HCT116 (cell line): ENCODE measurements around the gene ILDR2.

Source experiments
- EZH2 ChIP-seq: fragments of 200-600 bp; sonication (generic); IDR thresholded peaks from 2 replicates; pipeline ENCODE4 v1.6.1; 2017; ENCODE audit warnings: antibody characterized with exemption, mixed run types
- RAD21 ChIP-seq: IDR thresholded peaks from 2 replicates; pipeline ENCODE4 v1.6.1; 2012; ENCODE audit warnings: low read depth, mild to moderate bottlenecking
- TF ChIP-seq, protein P1 (sequence below), 3 experiments: fragments of 200-600 bp in 1 of 3; sonication (generic) in 1 of 3; IDR thresholded peaks in 2 of 3; conservative IDR thresholded peaks in 1 of 3; 2 replicates each; pipeline ENCODE4 v1.5.1; 2012 to 2017; ENCODE audit warnings: low read depth in 2 of 3, low read length in 2 of 3, antibody characterized with exemption in 1 of 3, borderline replicate concordance in 1 of 3, control low read depth in 1 of 3, mild to moderate bottlenecking in 1 of 3, mixed read lengths in 1 of 3, mixed run types in 1 of 3, moderate library complexity in 1 of 3; ENCODE audit not compliant: insufficient read depth in 1 of 3
- TF ChIP-seq, protein P2 (sequence below): IDR thresholded peaks from 2 replicates; pipeline ENCODE4 v1.6.1; 2012; ENCODE audit warnings: low read depth
- TF ChIP-seq, protein P3 (sequence below): IDR thresholded peaks from 2 replicates; pipeline ENCODE4 v1.6.1; 2012

DNA sequence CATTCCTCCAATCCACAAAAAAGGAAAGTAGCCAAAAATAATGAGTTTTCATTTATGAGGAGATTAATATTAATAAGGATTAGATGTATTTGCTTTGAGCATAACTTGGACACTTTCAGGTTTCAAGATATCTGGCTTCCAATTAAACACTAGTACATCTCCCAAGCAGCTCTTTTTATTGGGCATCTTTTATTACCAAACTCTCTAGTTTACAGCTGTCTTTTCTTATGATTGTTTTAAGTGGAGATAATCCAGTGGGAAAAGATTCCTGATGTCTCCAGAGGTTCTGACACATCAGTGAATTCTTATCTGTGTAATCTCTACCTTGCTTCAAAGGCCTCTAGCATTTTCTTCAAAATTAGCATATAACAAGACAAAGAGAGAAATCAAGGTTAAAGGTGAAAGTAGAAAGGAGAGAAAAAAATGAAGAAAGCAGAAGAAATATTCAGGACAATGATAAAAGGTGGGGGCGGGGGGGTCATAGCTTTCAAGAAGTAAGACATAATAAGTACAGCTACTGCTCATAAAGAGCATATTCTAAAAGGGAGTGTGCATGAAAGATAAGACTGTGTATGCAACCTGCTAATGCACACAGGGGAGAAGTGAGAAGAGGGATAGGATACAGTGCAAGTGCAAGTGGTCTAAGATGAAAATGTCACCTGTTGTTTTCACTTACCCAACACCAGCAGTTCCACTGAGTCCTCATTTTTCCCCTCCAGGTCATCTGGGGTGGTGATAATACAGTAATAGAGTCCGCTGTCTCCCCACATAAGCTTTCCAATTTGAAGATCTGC, 19.1 kb downstream of the ILDR2 start:
- TF ChIP-seq, protein P1, sequence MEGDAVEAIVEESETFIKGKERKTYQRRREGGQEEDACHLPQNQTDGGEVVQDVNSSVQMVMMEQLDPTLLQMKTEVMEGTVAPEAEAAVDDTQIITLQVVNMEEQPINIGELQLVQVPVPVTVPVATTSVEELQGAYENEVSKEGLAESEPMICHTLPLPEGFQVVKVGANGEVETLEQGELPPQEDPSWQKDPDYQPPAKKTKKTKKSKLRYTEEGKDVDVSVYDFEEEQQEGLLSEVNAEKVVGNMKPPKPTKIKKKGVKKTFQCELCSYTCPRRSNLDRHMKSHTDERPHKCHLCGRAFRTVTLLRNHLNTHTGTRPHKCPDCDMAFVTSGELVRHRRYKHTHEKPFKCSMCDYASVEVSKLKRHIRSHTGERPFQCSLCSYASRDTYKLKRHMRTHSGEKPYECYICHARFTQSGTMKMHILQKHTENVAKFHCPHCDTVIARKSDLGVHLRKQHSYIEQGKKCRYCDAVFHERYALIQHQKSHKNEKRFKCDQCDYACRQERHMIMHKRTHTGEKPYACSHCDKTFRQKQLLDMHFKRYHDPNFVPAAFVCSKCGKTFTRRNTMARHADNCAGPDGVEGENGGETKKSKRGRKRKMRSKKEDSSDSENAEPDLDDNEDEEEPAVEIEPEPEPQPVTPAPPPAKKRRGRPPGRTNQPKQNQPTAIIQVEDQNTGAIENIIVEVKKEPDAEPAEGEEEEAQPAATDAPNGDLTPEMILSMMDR (IDR thresholded peaks at IDR 0.05 in 2 of 3, conservative IDR thresholded peaks at IDR 0.05 in 1 of 3; ENCODE audit: borderline replicate concordance in 1 of 3, insufficient read depth in 1 of 3, low read depth in 2 of 3, low read length in 2 of 3) = no peak
- TF ChIP-seq, protein P2, sequence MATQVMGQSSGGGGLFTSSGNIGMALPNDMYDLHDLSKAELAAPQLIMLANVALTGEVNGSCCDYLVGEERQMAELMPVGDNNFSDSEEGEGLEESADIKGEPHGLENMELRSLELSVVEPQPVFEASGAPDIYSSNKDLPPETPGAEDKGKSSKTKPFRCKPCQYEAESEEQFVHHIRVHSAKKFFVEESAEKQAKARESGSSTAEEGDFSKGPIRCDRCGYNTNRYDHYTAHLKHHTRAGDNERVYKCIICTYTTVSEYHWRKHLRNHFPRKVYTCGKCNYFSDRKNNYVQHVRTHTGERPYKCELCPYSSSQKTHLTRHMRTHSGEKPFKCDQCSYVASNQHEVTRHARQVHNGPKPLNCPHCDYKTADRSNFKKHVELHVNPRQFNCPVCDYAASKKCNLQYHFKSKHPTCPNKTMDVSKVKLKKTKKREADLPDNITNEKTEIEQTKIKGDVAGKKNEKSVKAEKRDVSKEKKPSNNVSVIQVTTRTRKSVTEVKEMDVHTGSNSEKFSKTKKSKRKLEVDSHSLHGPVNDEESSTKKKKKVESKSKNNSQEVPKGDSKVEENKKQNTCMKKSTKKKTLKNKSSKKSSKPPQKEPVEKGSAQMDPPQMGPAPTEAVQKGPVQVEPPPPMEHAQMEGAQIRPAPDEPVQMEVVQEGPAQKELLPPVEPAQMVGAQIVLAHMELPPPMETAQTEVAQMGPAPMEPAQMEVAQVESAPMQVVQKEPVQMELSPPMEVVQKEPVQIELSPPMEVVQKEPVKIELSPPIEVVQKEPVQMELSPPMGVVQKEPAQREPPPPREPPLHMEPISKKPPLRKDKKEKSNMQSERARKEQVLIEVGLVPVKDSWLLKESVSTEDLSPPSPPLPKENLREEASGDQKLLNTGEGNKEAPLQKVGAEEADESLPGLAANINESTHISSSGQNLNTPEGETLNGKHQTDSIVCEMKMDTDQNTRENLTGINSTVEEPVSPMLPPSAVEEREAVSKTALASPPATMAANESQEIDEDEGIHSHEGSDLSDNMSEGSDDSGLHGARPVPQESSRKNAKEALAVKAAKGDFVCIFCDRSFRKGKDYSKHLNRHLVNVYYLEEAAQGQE = no peak
- TF ChIP-seq, protein P3, sequence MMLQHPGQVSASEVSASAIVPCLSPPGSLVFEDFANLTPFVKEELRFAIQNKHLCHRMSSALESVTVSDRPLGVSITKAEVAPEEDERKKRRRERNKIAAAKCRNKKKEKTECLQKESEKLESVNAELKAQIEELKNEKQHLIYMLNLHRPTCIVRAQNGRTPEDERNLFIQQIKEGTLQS = no peak
- no peak for TF ChIP-seq RAD21
- no peak for TF ChIP-seq EZH2
